CD4-positive, alpha-beta T cell treated with Interleukin-12 subunit alpha and Interleukin-12 subunit beta, for 1 hour (primary cell): Measurements from ENCODE around the gene NELL1.

Experiments
- DNase-seq: peaks from one replicate; pipeline ENCODE4 v3.0.0-alpha.2; 2020

NELL1 gene

GRCh38 chr11:21529187-21529586 lies 859.8 kb downstream of the NELL1 start:
- no peak for DNase-seq

DNA sequence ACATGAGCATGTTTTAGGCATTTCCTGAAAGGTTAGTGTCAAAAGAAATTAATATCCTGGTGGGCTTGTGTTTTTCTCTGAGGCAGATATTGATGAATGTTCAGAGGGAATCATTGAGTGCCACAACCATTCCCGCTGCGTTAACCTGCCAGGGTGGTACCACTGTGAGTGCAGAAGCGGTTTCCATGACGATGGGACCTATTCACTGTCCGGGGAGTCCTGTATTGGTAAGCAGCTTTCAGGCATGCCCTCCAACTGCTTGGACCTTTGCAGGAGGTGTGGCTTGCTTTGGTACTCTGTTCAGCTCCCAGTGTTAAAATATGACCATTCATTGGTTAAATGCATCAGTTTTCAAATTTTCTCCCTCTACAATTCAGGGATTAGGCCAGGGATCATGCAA lies 864.9 kb downstream of the NELL1 start:
- DNase-seq = no peak

- DNase-seq = no peak
Observed at GRCh38 chr11:21537980-21538379, 868.6 kb downstream of the NELL1 start.

DNA sequence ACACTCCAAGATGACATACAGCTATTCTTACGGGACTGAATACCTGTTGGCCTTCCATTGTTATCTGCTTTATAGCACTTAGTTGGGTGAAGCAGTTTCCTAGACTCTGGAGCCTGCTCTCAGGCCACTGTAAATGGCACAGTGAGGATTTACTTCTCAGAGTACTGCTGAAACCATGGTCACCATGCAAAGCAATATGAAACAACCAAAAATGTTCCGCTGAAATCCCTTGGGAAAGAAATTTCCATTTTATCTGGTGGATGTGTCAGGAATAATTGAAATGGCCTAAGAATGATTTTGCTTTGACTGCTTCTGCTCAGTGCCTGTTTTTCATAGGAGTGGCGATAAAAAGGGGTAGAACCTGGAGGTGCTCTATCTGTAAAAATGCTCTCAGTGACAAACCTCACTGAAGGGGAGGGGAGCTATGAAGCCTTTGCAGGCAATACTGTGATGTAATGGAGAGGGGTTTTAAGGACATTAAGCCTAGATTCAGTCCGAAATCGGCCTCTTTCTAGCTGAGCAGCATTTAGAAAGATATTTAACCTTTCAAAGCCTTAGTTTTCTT lies 871.9 kb downstream of the NELL1 start:
- DNase-seq = no peak

GRCh38 chr11:21543901-21544300 lies 874.5 kb downstream of the NELL1 start:
- DNase-seq = no peak

DNA sequence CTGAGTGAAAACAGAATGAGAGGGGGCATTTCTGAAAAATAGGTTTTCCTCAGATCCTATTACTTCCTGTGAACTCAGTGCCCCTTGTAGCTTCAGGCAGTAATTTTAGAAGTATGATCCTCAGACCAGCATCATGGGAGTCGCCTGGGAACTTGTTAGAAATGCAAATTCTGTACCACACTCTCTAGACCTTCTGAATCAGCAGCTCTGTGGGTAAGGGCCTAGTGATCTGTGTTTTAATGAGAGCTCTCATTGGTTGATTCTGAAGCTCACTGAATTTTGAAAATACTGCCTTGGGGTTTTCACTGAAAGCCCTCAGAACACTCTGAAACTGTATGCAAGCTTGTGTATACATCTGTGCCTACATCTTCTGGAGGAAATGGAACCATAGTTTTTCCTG lies 876.3 kb downstream of the NELL1 start:
- DNase-seq = no peak

GRCh38 chr11:21546703-21547102 lies 877.3 kb downstream of the NELL1 start:
- DNase-seq = no peak

DNA sequence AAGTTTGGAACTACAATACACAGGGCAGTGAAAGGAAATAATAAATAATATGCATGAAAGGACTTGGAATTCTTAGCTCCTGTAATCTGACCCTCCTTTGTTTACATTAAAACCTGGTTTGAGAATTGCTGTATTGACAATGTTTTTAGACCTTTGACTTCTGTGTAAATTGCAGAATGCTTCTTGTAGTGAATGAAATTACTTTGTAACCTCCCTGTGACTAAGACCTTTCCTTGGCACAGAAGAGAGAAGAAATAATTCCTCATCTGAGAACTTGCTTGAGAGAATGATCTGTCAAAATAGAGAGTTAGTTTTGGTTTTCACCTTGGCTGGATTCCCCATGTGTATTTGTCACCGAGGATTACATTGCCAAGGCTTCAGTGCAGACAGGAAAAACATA lies 883.5 kb downstream of the NELL1 start:
- DNase-seq = no peak

DNA sequence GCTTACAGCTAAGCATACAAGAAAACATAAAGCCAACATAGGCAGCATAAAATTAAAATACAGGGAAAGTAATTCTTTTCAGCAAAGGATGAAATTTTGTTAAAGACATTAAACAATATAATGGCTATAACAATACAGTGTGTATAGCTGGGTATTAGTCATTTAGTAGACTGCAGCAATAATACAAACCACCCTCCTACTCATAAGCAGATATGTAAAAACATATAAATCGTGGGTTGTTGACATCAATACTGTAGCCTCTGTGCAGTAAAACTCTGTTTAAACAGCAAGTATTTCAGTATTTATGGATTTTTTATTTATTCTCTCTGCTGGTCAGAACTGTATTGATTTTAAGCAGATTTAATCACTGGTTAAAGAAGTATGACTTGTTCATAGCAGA lies 884.4 kb downstream of the NELL1 start:
- no peak for DNase-seq

GRCh38 chr11:21554284-21554683 lies 884.9 kb downstream of the NELL1 start:
- no peak for DNase-seq

DNA sequence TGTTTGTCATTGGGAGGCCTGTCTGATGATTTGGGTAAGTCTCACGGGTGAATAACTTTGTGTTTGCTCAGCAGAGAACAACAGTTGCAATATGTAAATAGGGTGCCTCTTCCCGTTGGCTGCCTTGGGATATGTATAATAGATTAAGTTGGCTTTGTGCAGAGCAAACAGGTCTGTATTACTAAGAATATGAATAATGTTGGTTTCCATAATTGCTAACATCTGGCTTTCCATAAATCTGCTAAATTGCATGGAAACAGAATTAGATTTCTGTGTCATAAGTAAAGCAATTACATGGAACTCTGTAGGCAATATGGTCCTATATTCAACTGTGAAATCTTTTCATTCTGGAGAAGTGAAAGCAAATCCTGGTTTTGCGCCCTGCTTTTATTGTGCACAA lies 887.5 kb downstream of the NELL1 start:
- no peak for DNase-seq

- DNase-seq = no peak
Observed at GRCh38 chr11:21560466-21560975, 891.1 kb downstream of the NELL1 start.

GRCh38 chr11:21561581-21561980 lies 892.2 kb downstream of the NELL1 start:
- DNase-seq = no peak

- DNase-seq = no peak
Observed at GRCh38 chr11:21564095-21564494, 894.7 kb downstream of the NELL1 start.

DNA sequence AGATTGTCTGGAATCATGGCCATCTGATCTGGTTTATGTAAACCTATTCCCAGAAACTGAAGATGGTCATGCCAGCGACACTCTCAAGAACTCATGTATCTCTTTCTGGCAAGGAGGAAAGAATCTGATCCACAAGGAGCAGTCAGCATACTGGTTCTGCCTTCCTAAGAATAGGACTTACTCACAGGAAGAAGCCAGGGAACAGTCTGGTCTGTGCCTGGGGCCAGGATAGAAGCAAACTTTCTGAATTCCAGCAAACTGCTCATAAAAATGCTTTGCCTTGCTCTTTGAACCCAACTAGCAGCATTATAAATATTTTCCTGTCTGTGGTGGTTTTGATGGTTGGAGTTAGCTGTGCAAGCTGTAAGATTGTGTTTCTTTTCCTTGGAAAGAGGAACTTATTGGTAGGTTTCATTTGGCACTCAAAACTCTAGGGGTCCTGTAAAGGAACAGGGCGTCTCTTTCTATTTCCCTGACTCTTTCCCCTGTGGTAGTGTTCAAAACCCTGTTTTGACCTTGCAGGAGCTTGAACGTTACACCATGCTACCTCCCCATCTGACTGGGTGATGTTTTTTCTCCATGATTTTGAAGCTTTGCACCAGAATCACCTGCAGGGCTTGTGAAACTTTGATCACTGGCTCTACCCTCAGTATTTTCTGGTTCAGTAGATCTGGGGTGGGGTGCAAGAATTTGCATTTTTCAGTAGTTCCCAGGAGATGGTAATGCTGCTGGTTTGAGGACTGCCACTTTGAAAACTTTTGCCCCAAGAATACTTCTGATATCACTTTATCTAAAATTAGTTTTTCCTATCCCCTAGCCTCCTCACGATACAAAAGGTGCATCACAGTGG lies 895.7 kb downstream of the NELL1 start:
- no peak for DNase-seq

- DNase-seq = no peak
Observed at GRCh38 chr11:21566521-21567117, 897.2 kb downstream of the NELL1 start.

- DNase-seq = no peak
Observed at GRCh38 chr11:21567645-21568290, 898.4 kb downstream of the NELL1 start.

- DNase-seq = no peak
Observed at GRCh38 chr11:21572210-21572609, 902.8 kb downstream of the NELL1 start.

- DNase-seq = no peak
Observed at GRCh38 chr11:21582791-21583190, 913.4 kb downstream of the NELL1 start.

GRCh38 chr11:21588754-21589153 lies 919.4 kb downstream of the NELL1 start:
- DNase-seq = no peak

DNA sequence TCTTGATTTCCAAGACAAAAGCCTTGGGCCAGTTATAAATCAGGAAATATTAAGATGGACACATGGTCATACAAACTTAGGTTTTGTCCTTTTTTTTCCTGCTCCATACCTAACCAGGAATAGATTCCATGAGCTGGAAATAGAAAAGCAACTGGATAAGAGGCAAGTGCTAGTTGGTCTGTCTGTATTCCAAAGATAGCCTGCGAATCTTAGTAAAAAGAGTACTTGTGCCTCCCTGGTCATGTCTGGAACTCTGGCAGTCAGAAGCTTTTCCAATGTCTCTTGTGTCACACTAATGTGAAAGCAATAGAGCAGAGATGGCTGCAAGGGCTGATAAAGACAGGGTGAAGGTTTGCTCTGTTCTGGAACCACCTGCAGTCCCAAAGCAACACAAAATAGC lies 933.3 kb downstream of the NELL1 start:
- no peak for DNase-seq

DNA sequence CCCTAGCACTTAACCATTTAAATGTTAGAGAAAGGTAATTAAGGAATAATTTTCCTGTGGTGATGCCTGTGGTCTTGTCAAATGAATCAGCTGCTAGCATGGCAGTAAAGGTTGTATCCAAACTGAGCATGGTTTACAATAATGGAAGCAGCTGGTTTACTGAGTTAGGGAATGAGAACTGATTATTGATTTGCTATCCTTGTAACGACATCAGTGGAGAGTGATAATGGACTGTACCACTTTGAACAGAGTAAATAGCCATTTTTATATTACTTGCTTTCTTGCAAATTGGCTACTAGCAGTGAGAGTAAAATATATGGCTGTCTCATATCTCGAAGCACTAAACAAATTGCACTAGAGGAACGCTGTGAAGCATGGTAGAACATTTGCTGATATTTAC lies 934.5 kb downstream of the NELL1 start:
- no peak for DNase-seq

- DNase-seq = no peak
Observed at GRCh38 chr11:21604564-21604963, 935.2 kb downstream of the NELL1 start.

DNA sequence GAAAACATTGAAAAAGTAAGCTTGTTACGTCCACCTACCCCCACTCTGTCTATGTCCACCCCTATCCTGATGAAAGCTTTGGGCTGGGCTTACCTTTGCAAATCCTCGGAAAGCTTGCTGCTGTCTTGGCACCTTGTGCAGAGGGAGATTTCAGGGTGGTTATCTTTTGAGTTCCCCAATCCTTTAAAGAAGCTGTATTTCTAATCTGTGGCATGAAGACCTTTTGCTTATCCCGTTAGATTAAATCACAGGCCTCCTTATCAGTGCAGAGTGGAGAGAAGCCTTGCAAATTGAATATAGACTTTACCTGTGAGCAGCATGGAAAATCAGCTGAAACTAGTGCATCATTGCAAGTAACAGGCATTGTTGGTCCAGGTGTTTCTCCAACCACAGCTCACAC lies 942.9 kb downstream of the NELL1 start:
- DNase-seq = no peak
